DLD1 (cell line): ENCODE results near the gene NPIPB8.
"Not testable (repeated sequence)": the region's sequence is repeated elsewhere in the genome, so short reads cannot be mapped to it uniquely, and the experiment has no call there.

Source experiments
- in situ Hi-C: cut with HindIII; loops from 2 replicates; pipeline ENCODE4 v1.10.0; 2017; ENCODE audit warnings: low sequenced_read_pairs

Gene NPIPB8

DNA sequence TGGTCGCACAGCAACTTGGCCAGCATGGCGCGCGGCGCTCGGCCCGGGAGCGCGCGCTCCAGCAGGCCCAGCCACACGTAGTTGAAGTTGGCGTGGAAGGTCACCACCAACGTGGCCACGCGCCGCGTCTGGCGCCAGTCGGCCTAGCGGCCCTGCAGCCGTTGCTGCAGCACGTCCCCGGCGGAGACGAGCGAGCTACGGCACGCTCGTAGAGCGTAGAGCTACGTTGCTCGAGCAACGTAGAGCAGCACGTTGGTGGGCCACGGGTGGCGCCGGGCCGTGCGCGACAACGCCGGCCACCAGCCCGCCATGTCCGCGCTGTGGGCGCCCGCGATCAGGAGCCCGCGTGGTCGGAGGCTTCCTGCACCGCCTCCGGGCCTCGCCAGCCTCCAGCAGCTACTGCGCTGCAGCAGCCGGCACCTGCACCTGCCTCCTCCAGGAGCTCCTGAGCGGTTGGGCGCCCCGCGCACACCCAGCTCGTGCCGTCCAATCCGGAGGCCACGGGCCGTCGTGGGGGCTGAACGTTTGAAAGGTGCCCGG lies 14.6 kb upstream of the NPIPB8 start:
- in situ Hi-C loops, result no loop called here

DNA sequence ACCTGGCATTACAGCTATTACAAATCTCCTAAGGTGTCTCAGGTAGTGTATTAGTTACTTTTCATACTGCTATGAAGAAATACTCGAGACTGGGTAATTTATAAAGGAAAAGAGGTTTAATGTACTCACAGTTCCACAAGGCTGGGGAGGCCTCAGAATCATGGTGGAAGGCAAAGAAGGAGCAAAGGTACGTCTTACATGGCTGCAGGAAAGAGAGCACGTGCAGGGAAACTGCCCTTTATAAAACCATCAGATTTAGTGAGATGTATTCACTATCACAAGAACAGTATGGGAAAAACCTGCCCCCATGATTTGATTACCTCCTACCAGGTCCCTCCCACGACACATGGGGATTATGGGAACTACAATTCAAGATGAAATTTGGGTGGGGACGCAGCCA lies 7.0 kb upstream of the NPIPB8 start:
- in situ Hi-C loops, result not testable (repeated sequence)

DNA sequence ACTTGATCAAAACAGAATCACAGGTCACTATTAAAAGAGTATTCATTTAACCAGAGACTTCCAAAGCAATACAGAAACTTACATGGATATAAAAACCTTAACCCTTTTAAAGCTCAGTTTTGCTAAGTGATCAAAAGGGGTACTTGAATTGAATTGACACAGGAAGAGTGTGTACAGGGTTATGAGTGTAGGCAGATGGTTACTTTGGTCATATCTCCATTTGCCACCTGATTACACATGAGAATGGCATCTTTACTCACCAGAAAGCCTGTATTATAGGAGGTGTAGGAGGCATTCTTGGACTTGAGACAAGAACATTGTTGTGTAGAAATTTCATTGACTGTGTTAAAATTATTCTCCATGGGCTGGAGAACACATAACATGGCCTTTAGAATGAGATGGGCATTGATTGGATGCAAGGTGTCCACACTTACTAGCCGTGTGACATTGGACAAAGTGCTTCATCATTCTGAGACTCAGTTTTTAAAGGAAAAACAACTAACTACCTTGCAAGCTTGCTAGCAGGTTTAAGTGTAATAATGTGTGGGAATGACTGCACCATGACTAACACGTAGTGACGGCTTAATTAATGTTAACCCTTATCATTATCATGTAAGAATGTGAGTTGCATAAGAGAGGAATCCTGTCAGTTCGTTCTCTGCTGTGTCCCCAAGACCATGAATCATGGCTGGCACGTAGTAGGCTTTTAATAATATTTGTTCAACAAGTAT lies 1.6 kb upstream of the NPIPB8 start:
- in situ Hi-C loops, result not testable (repeated sequence)

DNA sequence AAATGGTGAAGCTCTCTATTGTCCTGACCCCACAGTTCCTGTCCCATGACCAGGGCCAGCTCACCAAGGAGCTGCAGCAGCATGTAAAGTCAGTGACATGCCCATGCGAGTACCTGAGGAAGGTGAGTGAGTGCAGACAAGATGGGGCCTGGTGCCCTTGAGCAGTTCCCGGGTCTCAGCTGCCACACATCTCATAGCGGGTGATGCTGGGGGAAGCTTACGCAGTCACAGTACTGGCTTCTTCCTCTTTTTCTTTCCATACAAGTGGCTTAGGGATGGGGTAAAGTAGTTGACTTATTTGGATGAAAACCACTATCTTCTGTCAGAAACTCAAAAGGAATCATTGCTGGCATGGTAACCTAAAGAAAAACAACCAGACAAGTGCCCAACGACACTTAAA lies 494 bp downstream of the NPIPB8 start:
- in situ Hi-C loops, result not testable (repeated sequence)

DNA sequence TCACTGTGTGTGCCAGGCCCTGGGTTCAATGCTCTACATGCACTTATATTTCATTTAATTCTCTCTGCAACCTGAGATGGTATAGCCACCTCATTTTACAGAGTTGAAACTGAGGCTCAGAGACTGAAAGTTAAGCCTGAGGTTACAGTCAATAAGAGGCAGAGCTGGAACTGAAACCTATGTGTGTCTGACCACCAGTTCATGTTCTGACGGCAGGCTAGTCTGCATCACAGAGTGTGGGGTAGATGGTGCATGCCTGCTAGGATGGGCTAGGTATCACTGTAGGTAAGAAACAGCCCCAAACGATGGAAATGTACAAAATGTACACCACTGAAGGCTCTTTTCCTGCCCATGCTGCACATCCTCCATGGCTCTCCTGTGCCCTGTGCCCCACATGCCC lies 2.1 kb downstream of the NPIPB8 start:
- in situ Hi-C loops, result not testable (repeated sequence)

DNA sequence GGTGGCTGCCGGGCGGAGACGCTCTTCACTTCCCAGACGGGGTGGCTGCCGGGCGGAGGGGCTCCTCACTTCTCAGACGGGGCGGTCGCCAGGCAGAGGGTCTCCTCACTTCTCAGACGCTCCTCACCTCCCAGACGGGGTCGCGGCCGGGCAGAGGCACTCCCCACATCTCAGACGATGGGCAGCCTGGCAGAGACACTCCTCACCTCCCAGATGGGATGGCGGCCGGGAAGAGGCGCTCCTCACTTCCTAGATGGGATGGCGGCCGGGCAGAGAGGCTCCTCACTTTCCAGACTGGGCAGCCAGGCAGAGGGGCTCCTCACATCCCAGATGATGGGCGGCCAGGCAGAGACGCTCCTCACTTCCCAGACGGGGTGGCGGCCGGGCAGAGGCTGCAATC lies 28.4 kb downstream of the NPIPB8 start:
- in situ Hi-C loops, result not testable (repeated sequence)

DNA sequence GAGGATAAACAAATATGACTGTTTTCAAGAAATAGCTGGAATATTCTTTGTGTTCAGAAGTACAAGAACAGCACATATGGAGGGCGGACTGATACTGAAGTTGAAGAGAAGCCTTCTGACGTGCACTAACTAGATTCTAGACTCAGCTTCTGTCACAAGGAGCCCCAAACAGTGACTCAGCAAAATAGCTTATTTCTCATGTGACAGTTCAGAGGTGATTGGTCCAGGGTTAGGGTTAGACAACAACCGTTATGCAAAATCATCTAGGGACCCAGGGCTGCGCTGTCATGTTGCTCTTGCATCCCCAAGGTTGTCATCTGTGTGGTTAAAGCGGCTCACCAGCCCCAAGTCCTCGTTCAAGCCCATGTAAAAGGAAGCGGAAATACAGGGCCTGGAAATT lies 29.6 kb downstream of the NPIPB8 start:
- in situ Hi-C loops, result not testable (repeated sequence)

DNA sequence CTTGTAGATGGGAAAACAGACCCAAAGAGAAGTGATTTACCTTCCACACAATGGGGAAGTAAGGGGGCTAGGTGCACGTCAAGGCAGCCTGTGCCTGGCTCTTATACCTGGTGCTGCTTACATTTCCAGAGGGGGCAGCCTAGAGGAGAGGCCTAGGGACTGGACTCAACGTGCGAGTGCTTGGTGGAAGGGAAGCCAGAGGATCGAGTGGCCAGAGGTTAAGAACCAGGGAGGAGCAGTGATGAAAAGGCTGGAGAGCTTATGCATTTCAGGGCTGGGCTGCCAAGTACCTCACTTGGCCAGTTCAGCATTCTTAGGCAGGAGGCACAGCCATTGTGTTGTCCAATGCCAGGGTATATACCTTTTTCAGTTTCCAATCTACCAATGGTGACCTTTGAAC lies 30.3 kb downstream of the NPIPB8 start:
- in situ Hi-C loops, result not testable (repeated sequence)

DNA sequence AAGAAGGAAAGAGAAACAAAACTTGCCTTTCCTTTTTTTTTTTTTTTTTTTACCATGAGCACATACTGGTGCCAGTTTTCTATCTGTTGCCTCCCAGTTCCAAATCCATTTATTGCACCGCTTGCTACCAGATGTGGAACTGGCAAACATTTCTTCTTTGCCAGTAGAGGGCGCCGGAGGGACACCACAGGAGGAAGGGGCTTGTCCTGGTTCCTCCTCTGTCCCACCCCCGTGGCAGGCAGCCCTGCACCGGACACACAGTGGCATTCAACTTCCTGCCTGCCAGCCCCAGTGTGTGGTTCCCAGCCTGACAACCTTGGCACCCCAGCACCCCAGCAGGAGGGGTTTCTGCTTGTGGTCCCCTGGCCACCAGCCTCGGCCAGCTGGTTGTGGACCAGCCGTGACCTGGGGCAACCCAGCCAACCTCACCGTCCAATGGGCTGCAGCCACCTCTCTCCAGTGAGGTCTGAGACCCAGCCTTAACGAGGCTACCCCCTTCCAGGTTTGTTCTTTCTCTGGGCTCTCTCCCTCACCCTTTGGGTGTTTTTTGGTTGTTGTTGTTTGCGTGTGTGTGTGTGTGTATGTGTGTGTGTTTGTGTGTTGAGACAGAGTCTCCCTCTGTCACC lies 50.6 kb downstream of the NPIPB8 start:
- in situ Hi-C loops, result not testable (repeated sequence)

DNA sequence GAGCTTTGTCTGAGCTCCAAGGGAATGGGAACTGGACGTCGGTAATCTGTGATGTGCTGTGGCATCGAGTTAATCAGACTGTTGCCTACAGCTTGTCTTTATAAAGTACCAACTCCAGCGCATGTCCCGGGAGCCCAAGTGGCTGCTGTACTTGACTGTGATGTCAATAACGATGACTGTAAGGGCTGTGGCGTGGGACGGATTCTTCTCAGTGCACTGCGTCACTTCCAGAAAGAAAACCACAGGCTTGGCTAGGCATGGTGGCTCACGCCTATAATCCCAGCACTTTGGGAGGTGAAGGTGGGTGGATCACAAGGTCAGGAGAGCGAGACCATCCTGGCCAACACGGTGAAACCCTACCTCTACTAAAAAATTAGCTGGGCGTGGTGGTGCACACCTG lies 51.6 kb downstream of the NPIPB8 start:
- in situ Hi-C loops, result not testable (repeated sequence)

DNA sequence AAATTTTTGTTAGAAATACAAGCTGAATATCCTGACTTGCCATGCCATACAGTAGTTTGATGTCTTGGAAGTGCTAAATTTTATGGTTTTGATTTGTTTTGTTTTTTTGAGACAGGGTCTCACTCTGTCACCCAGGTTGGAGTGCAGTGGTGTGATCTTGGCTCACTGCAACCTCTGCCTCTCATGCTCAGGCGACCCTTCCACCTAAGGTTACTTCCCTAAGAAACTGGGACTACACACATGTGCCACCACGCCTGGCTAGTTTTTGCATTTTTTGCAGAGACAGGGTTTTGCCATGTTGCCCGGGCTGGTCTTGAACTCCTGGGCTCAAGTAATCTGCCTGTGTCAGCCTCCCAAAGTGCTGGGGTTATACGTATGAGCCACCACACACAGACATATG lies 53.9 kb downstream of the NPIPB8 start:
- in situ Hi-C loops, result not testable (repeated sequence)

DNA sequence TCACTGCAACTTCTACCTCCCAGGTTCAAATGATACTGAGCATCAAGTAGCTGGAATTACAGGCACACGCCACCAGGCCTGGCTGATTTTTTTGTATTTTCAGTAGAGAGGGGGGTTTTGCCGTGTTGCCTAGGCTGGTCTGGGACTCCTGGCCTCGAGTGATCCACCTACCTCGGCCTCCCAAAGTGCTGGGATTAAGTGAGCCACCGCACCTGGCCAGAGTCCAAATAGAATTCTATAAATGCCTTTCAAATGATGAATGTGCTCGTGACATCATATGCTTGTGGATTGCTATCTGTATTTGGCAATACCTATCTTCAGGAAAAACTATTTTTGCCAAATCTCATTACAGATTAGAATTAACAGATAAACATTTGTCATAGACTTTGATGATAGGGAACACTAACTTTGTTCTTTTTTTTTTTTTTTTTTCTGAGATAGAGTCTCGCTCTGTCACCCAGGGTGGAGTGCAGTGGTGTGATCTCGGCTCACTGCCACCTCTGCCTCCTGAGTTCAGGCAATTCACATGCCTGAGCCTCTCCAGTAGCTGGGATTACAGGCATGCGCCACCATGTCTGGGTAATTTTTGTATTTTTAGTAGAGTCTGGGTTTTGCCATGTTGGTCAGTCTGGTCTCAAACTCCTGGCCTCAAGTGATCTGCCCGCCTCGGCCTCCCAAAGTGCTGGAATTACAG lies 55.5 kb downstream of the NPIPB8 start:
- in situ Hi-C loops, result not testable (repeated sequence)

DNA sequence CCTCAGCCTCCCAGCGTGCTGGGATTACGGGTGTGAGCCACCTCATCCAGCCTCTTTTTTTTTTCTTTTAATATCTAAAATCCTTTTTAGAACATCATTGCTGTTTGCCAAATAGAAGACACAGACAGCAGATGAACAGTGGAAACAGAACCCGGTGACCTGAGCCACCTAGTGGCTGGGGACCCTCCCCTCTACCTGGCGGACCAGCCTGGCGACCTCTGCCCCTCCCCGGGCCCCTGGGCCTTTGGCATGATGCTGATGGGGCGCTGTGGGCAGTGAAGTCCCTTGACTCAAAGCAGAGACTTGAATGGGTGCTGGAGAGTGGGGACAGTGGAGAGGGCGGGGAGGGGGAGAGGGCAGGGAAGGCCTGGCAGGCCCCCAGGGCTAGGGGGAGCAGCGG lies 61.9 kb downstream of the NPIPB8 start:
- in situ Hi-C loops, result not testable (repeated sequence)

DNA sequence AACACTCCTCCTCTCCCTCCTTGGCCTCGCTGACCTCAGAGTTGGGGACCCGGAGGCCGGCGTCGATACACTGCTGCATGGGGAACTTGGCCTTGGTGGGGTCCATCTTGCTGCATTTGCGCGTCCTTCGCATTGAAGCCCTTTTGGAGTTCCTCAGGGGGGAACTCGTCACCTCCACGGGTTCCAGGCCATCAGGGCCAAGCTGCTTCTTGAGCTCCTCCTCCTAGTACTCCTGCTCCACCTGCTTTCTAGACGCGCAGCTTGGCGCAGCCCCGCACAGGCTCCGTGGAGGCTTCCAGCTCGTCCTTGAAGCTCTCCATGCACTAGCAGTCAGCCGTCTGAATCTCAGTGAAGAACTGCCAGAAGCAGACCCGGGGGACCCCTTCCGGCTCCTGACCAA lies 62.5 kb downstream of the NPIPB8 start:
- in situ Hi-C loops, result not testable (repeated sequence)

DNA sequence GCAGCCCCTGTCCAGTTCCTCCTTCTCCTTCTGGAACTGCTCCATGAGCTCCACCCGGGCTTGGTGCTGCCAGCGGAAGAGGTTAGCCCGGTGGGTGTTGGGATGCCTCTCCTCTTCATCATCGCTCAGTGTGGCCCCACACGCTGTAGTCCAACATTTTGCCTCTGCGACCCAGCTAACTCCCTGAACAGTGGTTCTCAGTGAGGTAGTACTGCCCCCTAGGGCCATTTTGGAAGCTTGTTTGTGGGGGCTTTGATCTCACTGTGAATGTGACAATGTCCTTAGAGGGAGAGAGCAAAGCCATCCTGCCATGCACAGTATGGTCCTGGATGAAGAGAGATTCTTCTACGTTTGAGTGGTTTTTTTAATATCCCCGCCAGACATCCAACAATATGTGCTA lies 63.5 kb downstream of the NPIPB8 start:
- in situ Hi-C loops, result not testable (repeated sequence)

DNA sequence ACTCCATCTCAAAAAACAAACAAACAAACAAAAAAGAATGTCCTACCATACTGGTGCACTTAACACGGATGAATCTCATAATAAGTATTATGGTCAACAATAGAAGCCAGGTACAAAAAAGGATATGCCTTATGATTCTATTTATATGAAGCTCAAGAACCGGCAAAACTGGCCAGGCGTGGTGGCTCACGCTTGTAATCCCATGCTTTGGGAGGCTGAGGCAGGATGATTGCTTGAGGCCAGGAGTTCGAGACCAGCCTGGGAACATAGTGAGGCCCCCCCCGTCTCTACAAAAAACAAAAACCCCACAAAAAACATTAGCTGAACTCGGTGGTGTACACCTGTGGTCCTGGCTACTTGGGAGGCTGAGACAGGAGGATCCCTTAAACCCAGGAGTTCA lies 66.4 kb downstream of the NPIPB8 start:
- in situ Hi-C loops, result not testable (repeated sequence)
